Epithelial cell of esophagus (primary cell): ENCODE results near the gene TNFRSF4.
"Not testable (repeated sequence)": the region's sequence is repeated elsewhere in the genome, so short reads cannot be mapped to it uniquely, and the experiment has no call there.

Experiments used
- DNase-seq: peaks from one replicate; pipeline ENCODE4 v3.0.0; 2010; ENCODE audit warnings: low read depth
- H3K4me3 ChIP-seq: 2 replicates; pipeline ENCODE4 v1.5.1; 2011; ENCODE audit warnings: mild to moderate bottlenecking, low read length, control low read depth
- CTCF ChIP-seq: IDR thresholded peaks from 2 replicates; pipeline ENCODE4 v1.5.1; 2011; ENCODE audit warnings: low read depth, mild to moderate bottlenecking, low read length, control low read depth, inconsistent platforms; ENCODE audit not compliant: insufficient read depth; ENCODE audit errors: missing control alignments

TNFRSF4 gene

DNA sequence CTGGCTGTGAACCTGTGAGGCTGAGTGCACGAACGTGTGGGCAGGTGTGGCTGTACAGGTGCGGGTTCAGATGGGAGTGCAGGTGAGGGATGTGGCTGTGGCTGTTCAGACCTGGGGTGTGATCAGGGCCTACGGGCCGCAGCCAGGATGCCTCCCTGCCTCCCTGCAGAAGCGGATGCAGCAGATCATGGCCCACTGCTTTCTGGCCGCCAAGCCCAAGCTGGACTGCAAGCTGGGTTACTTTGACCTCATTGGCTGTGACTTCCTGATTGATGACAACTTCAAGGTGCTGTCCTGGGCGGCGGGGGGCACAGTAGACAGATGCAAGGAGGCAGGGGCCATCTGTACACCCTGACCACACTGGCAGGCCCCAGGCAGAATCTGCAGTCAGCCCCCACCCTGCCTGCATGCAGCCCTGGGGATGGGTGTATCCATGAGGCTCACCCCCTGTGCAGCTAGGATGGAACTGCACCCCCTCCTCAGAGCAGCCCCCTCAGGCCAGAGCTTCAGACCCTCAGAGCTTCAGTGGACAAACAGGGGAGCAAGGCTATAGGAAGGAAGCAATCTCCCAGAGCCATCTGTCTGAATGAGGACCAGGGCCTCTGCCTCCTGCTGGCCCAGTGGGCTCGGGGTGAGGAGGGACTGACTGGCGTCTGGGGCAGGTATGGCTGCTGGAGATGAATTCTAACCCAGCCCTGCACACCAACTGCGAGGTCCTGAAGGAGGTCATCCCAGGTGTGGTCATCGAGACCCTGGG is 17.3 kb downstream of the TNFRSF4 start:
- no peak for DNase-seq
- TF ChIP-seq CTCF, result no peak
- H3K4me3 ChIP-seq, result no peak overlapping the region

- not testable (repeated sequence) for DNase-seq, H3K4me3 ChIP-seq
These were observed 18.2 kb downstream of the TNFRSF4 start for GRCh38 chr1:1195726-1196125.

DNA sequence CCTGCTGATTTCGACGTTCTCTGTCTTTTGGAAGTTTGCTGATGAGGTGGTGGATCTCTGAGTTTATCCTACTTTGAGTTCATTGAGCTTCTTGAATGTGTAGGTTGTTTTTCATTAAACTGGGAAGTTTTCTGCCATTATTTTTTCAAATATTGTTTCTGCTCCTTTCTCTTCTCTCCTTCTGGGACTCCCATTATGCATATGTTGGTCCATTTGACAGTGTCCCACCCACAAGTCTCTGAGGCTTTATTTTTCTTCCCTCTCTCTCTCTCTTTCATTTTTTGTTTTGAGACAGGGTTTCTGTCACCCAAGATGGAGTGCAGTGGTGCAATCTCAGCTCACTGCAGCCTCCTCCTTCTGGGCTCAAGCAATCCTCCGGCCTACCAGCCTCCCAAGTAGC is 19.2 kb downstream of the TNFRSF4 start:
- DNase-seq, result no peak
- TF ChIP-seq CTCF, result no peak
- no peak overlapping the region for H3K4me3 ChIP-seq

- no peak for TF ChIP-seq CTCF
- no peak overlapping the region for H3K4me3 ChIP-seq
- DNase-seq, result no peak
These were observed 22.2 kb downstream of the TNFRSF4 start for GRCh38 chr1:1191734-1192133.

DNA sequence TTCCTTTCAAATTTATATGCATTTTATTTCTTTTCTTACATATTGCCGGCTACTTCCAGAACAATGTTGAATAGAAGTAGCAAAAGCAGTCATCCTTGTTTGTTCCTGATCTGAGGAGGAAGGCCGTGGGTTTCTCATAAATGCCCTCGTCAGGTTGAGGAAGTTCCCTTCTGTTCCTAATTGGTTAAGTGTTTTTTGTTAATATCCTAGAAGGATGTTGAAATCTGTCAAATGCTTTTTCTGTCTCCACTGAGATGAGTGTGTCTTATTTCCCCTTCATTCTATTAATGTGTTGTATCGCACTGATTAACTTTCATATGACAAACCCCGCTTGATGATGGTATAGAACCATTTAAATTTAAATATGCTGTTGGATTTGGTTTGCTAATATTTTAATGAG is 24.8 kb downstream of the TNFRSF4 start:
- no peak overlapping the region for H3K4me3 ChIP-seq
- no peak for TF ChIP-seq CTCF
- no peak for DNase-seq

DNA sequence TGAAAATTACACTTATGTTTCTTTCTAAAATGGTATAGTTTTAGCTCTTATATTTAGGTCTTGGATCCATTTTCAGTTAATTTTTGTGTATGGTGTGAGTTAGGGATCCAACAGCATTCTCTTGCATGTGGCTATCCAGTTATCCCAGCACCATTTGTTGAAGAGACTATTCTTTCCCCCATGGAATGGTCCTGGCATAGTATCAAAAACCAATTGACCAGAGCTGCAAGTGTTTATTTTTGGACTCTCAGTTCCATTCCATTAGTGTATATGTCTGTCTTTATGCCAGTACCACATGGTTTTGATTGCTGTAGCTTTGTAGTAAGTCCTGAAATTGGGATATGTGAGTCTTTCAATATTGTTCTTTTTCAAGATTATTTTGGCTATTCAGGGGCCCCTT is 26.0 kb downstream of the TNFRSF4 start:
- DNase-seq, result no peak
- H3K4me3 ChIP-seq, result no peak overlapping the region
- no peak for TF ChIP-seq CTCF

GRCh38 chr1:1185101-1185765 is 28.7 kb downstream of the TNFRSF4 start:
- no peak for TF ChIP-seq CTCF
- DNase-seq, result no peak

More at GRCh38 chr1:1185101-1185765, 28.7 kb downstream of the TNFRSF4 start:
- no peak overlapping the region for H3K4me3 ChIP-seq
